Stimulated activated CD4-positive, alpha-beta T cell treated with anti-CD3 and anti-CD28 coated beads, Interleukin-4, amount 100 ng/mL, for 4 hours (primary cell): ENCODE results near the gene PHACTR3.
"Not testable (repeated sequence)": the region's sequence is repeated elsewhere in the genome, so short reads cannot be mapped to it uniquely, and the experiment has no call there.

Experiments
- DNase-seq, 2 experiments: peaks; one replicate each; pipeline ENCODE4 v3.0.0-alpha.2; 2020

The PHACTR3 gene

DNA sequence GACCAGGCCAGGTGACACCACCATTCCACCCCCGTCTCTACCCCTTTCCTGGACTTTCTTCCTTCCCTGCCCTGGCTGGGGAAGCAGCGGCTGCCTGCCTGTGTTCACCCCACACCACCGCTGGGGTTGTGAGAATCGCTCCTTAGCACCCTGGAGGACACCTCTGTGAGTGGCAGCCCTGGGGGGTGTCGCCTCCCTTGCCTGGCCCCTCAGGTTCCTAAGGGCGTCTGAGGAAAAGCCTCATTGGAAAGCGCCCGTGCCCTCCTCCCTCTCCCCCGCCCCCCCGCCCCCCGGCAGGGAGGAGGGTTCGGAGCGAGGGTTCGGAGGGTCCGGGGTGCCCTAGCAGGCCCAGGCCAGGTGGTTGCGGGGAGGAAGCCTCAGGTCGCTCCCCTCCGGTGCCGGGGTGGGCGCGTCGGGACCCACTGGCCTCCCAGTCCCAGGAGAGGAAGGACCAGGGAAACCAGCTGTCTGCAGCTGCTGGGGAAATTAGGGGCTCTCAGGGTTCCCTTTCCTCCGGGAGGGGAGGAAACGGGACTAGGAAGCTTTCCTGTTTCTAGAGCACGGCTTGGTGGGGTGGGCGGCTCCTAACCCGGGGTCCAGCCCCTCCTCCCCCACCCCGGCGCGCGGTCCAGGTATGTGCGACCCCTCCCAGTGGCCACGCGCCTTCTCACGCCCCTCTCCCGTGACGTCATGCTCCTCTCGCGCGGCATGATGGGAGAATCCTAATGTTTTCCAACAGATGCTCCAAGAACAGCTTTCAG lies at the start of gene PHACTR3:
Gene PHACTR3, plus strand, starts transcription at position 760 of the 761 bp plus-strand sequence. CDS start 475 bp downstream, outside the sequence.
- DNase-seq, result no peak

DNA sequence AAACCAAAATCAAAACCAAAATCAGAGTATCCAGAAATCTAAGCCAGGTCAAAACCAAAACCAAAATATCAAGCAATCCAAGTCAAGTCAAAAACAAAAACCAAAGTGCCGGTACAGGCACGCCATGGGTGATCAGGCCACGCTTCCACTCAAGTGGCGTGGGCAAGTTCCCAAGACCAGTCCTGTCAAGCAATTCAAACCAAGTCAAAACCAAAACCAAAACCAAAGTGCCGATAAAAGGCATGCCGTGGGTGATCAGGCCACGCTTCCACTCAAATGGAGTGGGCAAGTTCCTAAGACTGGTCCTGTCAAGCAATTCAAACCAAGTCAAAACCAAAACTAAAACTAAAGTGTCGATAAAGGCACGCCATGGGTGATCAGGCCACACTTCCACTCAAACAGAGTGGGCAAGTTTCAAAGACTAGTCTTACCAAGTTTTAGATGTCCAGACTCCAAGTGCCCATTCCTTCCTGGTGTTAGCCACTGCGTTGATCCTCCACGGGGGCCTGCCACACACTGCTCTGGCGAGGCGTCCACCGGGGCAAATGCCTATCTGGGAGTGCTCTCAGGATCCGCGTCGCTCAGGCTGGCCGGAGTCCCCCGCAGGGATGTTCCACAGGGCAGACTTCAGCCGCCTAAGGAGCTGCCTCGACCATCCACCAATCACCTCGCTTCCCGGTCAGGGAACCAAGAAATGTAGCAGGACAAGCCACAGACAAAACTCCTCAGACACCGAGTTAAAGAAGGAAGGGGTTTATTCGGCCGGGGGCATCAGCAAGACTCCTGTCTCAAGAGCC lies 46.4 kb upstream of the PHACTR3 start:
- DNase-seq, result not testable (repeated sequence)

DNA sequence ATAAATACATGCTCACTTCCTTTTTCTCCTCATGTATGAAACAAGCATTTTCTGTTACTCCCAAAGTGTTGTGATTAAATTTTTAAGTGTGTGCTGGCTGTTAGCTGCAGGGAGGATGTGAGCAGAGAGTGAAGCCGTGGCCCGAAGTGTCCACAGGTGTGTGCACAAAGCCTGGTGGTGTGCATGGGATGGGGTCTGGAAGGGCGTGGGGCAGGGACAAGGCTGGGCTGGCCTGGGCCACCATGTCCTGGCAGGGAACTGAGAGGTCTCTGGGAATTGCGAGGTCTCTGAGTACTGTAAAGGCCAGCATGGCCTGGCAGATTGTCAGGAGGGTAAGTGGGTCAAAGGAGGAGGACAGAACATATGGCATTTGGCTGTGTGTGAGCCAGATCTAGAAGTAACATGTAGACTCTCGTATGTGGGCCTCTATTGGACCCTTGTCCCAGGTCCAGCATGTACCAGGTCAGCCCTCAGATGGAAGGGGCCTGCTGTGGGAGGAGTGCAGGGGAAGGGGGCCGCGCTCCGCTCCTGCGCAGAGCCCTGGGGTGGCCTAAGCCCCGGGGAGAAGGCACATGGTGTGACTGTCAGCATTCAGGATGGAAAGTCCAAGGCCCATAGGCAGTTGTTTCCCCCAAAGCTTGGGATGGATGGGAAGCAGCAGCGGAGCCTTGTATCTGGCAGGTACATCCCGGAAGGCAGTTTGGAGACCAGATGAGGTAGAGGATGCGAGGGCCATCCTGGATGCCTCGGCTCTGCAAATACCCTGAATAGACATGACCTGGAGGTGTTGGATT lies 45.1 kb upstream of the PHACTR3 start:
- no peak for DNase-seq

DNA sequence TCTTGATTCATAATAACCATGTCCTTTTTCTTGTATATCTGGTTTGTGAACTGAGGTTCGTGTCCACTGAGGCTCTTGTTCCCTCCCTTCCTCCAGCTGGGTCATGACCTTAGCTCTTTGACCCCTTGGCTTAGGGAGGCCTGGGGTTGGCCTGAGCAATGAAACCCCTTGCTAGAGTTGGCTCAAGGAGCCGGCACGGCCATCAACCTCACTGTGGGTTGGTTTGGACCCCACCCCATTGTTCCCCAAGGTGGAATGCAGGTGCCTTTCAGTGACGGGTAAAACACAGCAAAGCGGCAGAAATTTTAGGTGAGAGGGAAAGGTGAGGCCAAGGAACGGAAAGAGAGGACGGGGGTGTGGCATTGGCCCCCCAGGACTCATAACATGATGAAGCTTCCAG lies 44.5 kb upstream of the PHACTR3 start:
- no peak for DNase-seq

DNA sequence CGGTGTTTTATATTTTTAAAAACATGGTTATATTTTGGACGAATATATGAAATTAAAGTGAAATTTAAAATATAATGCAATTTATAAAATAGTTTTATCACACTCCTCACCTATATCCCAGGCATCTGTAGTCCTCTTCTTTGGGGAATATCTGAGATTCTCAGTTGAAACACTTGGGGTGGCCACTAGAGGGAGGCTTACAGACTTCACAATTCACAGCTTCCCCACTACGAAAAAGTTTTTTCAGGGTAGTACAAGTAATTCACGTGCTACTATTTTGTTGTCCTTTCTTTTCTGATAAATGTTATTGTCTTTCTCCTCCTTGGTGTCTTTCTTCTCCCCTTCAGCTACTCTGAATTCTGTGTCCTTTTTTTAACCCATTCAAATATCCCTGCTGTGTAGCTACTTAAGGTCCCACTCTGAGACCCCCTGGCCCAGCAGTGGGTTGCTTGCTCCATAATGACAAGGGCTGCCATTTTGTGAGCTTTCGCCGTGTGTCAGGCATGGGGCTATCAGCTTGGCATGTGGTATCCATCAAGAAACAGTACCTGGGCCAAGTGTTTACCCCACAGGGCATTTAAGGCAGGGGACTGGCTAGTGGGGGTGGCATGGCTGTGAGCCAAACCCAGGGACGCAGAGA lies 43.6 kb upstream of the PHACTR3 start:
- no peak for DNase-seq

DNA sequence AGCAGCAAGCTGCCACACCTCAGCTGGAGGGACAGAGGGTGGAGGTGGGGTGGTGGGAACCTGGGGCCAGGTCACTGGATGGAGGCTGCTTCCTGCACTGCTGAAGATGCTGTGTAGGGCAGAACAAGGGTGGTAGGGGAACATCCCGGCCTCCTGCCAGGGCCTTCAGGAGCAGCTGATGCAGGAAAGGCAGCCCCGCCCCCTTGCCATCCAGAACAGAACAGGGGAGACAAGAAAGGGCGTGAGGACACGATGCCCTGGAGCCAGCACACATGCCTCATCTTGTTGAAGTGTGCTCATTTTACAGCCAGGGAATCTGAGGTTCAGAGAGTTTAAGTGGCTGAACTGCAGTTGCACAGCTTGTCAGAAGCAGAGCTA lies 43.1 kb upstream of the PHACTR3 start:
- DNase-seq, result no peak

DNA sequence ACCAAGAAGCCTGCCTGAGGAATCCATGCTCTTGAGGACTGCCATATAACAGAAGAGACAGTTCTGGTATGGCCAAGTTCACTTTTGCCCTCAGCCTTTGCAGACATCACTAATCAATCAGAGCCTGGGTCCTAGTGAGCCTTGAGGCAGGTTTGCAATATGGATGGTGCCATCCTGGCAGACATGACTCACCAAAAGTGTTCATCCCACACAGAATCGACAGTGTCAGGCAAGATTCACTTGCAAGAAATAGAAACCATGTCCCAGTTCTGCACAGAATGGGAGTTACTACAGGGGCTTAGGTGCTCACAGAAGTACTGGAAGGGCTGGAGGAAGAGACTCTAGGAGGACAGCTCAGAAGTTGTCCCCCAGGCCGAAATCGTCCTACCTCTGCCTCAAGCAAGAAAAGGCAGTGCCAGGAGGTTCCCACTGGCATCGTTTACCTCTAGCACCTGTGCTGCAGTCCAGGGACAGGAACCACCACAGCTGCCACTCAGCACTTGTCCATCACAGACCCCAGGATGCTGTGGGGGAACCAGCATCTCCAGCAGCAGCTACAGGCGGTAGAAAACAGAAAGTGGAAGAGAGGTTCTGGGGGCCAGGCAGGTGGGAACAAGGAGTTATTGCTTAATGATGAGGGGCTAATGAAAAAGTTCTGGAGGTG lies 42.6 kb upstream of the PHACTR3 start:
- no peak for DNase-seq

DNA sequence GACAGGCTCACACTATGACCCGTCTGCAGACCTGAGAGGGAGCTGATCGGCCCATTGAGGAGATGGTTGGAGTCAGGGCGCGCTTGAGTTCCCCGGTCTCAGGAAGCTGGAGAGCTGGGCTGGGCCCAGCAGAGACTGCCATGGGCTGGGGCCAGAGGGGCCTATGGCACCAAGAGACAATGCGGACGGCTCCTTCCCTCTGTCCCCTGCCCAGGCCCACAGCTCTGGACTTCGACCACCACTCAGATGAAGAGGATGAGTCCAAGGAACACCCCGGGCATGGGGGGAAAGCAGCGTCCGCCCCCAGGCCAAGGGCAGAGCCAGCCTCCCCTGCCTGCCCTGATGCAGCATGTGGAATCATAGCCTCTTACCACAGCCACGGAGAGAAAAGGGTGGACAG lies 40.2 kb upstream of the PHACTR3 start:
- DNase-seq, result no peak

DNA sequence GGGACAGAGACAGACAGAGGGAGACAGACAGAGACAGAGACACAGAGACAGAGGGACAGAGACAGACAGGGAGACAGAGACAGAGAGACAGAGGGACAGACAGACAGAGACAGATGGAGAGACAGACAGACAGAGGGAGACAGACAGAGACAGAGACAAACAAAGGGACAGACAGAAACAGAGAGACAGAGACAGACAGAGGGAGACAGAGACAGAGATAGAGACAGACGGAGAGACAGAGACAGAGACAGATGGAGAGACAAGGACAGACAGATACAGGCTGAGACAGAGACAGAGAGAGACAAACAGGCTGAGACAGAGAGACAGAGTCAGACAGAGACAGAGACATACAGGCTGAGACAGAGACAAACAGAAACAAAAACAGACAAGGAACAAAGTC lies 39.4 kb upstream of the PHACTR3 start:
- no peak for DNase-seq

DNA sequence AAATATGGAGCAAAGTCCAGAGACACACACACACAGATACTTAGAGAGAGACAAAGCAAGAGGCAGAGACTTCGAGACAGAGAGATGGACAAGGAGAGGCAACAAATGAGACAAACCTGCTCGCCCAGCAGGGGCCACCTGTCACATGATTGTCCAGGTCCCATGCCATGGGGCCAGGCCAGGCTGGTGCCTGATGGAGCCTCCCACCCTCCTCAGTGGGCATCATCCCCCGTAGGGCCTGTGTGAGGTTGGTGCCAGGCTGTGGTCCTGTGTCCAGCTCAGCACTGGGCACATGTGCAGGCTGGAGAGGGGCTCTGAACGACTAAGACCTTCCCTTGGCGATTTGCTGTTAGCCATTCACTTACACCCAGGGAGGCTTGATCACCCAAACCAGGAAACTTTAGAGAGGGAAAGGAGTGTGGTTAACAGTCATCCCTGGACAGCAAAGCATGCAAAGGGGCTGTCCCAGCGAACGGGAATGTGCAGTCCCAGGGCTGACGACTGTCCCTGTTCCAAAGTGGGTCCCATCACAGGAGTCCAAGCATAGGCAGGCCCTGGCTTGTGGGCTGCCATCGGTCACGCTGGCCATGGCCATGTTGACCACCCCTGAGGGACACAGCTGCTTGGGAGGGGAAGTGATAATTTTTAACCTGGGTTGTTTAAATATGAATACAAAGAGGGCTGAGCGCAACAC lies 38.4 kb upstream of the PHACTR3 start:
- no peak for DNase-seq

DNA sequence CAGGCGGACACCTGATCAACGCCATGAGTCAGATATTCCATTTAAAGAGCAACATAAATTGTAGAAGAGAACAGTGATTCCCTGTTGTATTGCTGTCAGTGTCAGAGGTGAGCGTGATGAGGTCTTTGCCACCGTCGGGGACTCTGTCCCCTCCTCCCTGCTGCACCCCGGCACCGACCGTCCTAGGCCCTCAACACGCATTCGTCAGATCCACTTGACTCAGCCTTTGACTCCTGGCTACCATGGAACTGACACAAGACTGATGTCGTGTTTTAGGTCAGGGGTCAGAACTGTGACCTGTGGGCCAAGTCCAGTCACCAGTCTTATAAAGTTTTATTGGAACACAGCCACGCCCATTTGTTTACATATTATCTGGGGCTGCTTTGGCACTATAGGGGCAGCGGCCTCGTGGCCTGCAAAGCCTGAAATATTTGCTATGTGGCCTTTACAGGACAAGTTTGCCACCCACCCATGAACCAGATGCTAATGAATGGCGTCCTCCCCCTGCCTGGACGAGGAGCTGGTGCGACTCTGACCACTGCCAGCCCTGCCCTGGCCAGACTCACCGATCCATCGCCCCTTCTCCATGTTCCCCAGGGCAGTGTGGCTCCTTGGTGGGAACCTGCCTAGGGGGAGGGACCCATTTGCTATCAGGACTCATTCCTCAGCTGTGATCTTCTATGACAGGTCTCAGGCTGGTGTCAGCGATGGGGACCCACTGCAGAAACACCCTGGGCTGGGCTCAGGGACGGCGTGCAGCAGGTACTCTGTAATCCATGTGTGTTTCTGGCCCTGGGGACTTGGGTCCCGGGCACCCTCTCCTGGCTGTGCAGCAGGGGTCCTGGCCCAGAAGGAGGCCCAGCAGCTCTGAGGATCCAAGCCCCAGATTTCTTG lies 37.5 kb upstream of the PHACTR3 start:
- no peak for DNase-seq

DNA sequence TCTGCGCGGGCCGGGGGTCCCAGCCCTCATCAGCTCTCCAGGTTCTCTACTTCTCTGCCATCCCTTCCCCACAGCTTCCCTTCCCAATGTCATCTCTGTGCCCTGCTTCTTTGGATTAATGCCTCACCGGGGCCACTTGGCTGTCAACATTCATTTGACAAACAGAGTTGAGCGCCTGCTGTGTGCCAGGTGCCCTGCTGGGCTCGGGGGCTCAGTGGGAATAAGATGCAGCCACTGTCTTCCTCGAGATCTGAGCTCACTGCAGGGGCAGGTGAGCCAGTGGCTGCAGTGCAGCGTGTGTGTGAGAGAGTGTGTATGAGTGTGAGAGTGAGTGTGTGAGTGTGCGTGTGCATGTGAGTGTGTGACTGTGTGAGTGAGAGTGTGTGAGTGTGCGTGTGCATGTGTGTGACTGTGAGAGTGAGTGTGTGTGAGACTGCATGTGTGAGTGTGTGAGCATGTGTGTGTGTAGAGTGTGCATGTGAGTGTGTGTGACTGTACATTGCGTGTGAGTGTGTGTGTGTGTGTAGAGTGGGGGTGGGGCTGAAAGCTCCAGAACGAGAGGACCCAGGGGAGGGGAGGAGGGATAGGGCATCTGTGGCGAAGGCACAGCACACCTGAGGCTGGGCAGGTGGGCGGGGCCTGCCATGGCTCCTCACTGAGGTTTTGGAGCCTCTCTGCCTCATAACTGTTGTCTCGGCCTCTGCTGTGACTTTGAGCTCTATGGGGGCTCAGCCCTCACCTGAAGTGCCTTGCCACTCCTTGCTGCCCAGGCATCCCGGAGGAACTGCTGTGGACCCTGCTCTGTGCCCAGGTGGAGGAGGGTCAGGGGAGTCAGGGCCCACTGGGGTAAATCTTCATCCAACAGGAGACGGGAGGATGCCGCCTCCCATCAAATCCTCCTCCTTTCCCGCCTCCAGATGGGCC lies 36.5 kb upstream of the PHACTR3 start:
- DNase-seq, result no peak

DNA sequence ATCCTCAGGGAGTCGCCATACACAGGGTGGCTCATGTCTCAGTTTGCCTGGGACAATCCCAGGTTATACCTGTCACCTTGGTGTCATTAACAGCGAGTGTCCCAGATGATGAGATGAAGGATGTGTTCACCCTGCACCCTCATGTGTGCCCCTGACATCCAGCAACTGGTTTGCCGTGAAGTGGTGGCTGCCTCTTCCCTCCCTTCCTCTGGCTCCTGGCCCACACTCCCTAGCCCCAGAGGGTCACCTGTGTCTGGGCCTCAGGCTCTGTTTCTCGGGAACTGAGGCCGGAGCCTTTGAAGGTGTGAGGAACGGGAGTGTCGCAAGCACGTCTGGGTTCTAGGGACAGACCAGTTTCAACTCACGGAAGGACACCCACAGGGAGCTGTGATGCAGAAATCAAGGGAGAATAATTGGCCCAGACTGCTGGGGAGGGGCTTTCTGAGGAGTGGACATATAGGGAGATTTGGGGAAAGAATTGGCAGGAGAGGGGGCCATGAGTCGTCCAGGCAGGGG lies 35.8 kb upstream of the PHACTR3 start:
- DNase-seq, result no peak

DNA sequence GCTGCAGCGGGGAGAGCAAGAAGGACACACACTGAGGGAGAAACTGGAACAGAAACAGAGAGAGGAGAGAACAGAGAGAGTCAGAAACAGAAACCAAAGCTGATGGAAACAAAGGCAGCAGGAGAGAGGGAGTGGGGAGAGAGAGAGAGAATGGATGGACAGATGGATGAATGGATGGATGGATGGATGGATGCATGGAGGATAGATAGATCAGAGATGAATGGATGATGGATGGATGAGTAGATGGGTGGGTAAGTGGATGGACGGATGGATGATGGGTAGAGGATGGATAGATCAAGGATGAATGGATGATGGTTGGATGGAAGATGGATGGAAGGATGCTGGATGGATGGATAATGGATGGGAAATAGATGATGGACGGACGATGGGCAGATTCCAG lies 35.0 kb upstream of the PHACTR3 start:
- no peak for DNase-seq

DNA sequence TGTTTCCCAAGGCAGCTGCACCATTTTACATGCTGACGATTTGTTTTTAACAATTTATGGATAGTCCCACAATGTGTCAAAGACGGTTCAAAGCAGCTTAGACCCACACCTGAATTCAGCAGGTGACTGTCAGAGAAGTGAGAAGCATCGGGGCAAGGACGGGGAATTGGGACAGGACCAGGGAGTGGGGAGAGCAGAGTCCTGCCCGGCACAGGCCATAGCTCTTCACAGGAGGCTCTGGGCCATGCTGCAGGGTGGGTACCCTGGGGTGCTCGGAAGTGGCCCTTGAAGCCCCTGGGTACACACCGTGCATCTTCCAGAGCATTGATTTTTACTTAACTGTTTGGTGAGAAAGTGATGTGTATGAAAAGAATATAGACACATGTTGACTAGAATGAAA lies 33.2 kb upstream of the PHACTR3 start:
- DNase-seq, result no peak

DNA sequence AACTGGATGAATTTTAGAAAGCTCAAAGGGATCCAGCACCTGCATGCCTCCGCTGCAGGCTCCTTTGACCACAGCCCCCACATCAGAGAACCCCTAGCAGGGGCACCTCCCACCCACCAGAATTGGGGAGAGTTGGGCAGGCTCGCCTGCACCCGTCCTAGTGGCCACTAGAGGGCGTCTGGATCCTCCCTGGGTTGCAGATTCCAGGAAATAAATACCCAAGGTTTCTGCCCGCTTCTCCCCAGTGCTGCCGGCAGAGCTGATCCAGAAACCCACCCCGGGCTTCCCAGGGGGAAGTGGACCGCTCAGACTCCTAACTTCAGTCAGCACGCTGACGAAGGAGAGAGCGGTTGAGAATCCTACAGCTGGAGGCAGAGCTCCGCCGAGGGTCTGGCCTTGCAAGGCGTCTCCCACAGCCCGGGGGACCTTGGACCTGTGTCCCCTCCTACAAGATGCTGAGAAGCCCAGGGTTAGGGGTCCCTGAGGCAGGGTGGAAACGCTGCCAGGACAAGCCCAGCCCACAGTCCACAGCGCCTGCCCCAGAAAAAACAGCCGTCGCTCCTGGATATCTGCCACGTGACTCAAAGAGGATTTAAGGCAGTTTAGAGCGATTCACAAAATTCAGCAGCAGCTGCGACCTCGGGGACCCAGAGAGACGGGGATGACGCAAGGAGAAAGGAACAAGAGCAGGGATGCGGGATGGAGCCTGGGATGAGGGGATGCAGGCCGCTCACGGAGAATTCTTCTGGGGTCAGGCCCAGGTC lies 32.6 kb upstream of the PHACTR3 start:
- peak; percentile 39 to 53 for DNase-seq

DNA sequence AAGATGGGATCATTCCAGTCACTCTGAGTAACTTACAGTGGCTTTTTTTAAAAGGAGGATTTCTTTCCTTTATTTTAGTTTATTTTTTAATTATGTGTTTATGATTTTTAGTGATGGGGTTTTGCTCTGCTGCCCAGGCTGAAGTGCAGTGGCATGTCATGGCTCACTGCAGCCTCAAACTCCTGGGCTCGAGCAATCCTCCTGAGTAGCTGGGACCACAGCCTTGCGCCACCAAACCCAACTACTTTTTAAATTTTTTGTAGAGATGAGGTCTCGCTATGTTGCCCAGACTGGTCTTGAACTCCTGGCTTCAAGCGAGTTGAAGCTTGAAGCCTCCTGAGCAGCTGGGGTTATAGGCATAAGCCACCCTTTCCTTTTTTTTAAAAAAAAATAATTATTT lies 31.8 kb upstream of the PHACTR3 start:
- no peak for DNase-seq

DNA sequence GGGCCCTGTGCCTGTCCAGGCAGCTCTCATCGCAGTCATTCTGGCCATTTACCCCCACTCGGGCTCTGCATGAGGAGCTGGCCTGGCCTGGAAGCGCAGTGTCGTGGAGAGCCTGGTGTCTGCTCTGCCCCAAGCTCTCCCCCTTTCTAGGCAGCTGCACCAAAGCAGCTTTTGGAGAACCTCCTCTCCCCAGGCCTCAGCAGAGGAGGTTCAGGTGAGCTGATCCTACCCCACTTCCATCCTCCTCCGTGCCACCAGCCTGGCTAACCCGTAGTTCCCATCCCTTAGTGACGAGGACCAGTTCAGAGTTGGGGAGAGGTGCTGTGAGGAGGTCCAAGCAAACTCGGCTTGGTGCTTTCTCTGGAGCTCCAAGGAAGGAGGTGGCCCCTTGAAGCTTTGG lies 30.5 kb upstream of the PHACTR3 start:
- no peak for DNase-seq

DNA sequence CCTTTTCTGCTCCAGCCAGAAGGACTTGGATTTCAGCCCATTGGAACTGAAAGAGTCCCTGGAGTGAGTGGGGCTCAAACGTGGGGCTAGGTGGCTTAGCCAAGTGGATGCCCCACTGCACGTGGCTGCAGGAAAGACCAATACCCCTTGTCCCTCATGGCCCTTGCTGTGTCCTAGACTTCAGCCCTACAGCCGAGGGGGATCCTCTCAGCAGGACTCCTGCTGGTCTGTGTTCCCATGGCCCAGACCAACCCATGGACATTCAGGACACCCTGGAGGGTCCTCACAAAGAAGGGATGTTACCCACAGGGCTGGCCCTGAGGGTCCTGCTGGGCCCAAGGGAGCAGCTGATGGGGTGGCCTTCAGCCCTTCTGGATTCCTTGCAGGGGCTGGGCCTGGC lies 30.0 kb upstream of the PHACTR3 start:
- DNase-seq, result no peak
